ENCODE results near the gene IL1A. TPM values are rescaled to one million over a fixed set of nuclear protein-coding genes. Genes with fewer than 3 reads are reported as not detected.

IL1A gene
- total and polyA plus RNA-seq, 9 of the 15 experiments (the other 6 are each of a cell fraction or from before 2014, with no cell fraction given), result 0.03 to 0.27 (median 0.14) TPM; not detected in 2

DNA sequence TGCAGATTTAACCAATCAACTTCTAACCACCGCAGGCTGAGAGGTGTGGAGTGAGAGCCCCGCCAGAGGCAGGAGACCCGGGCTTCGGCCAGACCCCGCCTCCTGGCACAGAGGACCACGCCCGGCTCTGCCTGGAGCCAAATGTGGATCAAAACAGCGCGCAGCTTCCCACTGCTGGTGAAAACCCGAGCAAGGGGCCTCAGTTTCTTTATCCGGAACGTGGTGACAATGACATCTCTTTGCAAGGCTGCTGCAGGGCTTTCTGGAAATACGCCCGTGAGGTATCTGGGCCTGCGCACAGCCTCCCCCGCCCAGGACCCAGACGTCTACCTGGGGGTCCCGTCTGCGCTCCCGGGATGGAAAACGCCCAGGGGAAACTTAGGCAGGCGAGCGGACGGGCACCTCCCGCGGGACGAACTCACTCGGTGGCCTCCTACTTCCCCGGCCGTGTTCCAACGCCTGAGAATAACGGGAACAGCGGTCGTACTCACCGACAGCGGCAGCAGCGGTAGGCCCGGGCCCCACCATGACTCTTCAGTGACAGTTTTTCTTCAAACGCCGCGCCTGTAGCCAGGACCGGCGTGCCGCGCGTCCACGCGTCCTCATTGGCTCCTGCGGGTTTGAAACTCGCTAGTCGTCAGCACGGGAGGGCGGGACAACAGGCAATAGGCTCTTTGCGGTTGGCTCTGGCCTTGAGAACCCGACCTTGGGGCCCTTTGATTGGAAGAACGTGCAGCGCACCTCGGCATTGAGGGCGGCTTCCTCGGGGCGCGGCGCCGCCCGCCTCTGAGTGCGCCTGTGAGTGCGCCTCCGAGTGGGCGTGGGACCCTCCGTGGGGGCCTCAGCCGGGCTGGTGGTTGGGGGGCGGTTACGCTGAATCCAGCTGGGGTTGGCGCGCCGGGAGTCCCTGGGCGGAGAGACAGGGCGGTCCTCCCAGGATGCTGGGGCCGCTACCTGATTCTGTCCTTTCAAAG is 19.9 kb downstream of the IL1A start, which contains the start of gene CKAP2L (continued):
- TF ChIP-seq, protein P1, sequence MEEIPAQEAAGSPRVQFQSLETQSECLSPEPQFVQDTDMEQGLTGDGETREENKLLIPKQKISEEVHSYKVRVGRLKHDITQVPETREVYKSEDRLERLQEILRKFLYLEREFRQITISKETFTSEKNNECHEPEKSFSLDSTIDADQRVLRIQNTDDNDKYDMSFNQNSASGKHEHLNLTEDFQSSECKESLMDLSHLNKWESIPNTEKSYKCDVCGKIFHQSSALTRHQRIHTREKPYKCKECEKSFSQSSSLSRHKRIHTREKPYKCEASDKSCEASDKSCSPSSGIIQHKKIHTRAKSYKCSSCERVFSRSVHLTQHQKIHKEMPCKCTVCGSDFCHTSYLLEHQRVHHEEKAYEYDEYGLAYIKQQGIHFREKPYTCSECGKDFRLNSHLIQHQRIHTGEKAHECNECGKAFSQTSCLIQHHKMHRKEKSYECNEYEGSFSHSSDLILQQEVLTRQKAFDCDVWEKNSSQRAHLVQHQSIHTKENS (CRISPR knock-in tag; IDR thresholded peaks at IDR 0.05), result no peak
- TF ChIP-seq NFYB (IDR thresholded peaks at IDR 0.05; ENCODE audit: extremely low read depth, insufficient read length) (peak; percentile 89), RB1 (IDR thresholded peaks at IDR 0.05; ENCODE audit: low read depth) (0 out of 2 replicates have a peak, but pooled peaks have one; percentile 5), CC2D1A (IDR thresholded peaks at IDR 0.05) (peak; percentile 97), NRF1 (conservative IDR thresholded peaks at IDR 0.05 in 1 of 2, IDR thresholded peaks at IDR 0.05 in 1 of 2) (peak; percentile 75 to 80), BRF1 (IDR thresholded peaks at IDR 0.05; ENCODE audit: borderline replicate concordance, extremely low read depth, insufficient read length) (no peak), BDP1 (IDR thresholded peaks at IDR 0.05; ENCODE audit: insufficient read depth, insufficient read length) (no peak), TCF7L2 (IDR thresholded peaks at IDR 0.05; ENCODE audit: low read depth, low read length) (no peak), NCOA1 (IDR thresholded peaks at IDR 0.05; ENCODE audit: low read depth) (0 out of 2 replicates have a peak, but pooled peaks have one; percentile 37), NR3C1 (CRISPR knock-in tag; IDR thresholded peaks at IDR 0.05) (0 out of 2 replicates have a peak, but pooled peaks have one; percentile 63), KDM5B (IDR thresholded peaks at IDR 0.05; ENCODE audit: insufficient replicate concordance, low read depth, low read length) (peak; percentile 80), CEBPB (tag; IDR thresholded peaks at IDR 0.05) (no peak), PHB2 (IDR thresholded peaks at IDR 0.05; ENCODE audit: low read depth) (no peak)
- TF ChIP-seq, protein P2, sequence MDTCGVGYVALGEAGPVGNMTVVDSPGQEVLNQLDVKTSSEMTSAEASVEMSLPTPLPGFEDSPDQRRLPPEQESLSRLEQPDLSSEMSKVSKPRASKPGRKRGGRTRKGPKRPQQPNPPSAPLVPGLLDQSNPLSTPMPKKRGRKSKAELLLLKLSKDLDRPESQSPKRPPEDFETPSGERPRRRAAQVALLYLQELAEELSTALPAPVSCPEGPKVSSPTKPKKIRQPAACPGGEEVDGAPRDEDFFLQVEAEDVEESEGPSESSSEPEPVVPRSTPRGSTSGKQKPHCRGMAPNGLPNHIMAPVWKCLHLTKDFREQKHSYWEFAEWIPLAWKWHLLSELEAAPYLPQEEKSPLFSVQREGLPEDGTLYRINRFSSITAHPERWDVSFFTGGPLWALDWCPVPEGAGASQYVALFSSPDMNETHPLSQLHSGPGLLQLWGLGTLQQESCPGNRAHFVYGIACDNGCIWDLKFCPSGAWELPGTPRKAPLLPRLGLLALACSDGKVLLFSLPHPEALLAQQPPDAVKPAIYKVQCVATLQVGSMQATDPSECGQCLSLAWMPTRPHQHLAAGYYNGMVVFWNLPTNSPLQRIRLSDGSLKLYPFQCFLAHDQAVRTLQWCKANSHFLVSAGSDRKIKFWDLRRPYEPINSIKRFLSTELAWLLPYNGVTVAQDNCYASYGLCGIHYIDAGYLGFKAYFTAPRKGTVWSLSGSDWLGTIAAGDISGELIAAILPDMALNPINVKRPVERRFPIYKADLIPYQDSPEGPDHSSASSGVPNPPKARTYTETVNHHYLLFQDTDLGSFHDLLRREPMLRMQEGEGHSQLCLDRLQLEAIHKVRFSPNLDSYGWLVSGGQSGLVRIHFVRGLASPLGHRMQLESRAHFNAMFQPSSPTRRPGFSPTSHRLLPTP (IDR thresholded peaks at IDR 0.05; ENCODE audit: borderline replicate concordance, extremely low read depth, insufficient read length), result no peak
- TF ChIP-seq, protein P3, sequence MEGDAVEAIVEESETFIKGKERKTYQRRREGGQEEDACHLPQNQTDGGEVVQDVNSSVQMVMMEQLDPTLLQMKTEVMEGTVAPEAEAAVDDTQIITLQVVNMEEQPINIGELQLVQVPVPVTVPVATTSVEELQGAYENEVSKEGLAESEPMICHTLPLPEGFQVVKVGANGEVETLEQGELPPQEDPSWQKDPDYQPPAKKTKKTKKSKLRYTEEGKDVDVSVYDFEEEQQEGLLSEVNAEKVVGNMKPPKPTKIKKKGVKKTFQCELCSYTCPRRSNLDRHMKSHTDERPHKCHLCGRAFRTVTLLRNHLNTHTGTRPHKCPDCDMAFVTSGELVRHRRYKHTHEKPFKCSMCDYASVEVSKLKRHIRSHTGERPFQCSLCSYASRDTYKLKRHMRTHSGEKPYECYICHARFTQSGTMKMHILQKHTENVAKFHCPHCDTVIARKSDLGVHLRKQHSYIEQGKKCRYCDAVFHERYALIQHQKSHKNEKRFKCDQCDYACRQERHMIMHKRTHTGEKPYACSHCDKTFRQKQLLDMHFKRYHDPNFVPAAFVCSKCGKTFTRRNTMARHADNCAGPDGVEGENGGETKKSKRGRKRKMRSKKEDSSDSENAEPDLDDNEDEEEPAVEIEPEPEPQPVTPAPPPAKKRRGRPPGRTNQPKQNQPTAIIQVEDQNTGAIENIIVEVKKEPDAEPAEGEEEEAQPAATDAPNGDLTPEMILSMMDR (IDR thresholded peaks at IDR 0.05 in 2 of 3, conservative IDR thresholded peaks at IDR 0.05 in 1 of 3; ENCODE audit: insufficient read depth in 2 of 3, low read depth in 1 of 3, low read length in 3 of 3), result no peak
- TF ChIP-seq, protein P4, sequence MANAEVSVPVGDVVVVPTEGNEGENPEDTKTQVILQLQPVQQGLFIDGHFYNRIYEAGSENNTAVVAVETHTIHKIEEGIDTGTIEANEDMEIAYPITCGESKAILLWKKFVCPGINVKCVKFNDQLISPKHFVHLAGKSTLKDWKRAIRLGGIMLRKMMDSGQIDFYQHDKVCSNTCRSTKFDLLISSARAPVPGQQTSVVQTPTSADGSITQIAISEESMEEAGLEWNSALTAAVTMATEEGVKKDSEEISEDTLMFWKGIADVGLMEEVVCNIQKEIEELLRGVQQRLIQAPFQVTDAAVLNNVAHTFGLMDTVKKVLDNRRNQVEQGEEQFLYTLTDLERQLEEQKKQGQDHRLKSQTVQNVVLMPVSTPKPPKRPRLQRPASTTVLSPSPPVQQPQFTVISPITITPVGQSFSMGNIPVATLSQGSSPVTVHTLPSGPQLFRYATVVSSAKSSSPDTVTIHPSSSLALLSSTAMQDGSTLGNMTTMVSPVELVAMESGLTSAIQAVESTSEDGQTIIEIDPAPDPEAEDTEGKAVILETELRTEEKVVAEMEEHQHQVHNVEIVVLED (CRISPR knock-in tag; IDR thresholded peaks at IDR 0.05), result peak; percentile 76
- TF ChIP-seq, protein P5, sequence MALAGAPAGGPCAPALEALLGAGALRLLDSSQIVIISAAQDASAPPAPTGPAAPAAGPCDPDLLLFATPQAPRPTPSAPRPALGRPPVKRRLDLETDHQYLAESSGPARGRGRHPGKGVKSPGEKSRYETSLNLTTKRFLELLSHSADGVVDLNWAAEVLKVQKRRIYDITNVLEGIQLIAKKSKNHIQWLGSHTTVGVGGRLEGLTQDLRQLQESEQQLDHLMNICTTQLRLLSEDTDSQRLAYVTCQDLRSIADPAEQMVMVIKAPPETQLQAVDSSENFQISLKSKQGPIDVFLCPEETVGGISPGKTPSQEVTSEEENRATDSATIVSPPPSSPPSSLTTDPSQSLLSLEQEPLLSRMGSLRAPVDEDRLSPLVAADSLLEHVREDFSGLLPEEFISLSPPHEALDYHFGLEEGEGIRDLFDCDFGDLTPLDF (CRISPR knock-in tag; IDR thresholded peaks at IDR 0.05), result peak; percentile 83

Data from K562 (cell line).